Mesendoderm (in vitro differentiated cells): ENCODE measurements around the gene SERPINA12.
"Not testable (repeated sequence)": the region's sequence is repeated elsewhere in the genome, so short reads cannot be mapped to it uniquely, and the experiment has no call there.

Experiments used
- DNase-seq: peaks from one replicate; pipeline ENCODE4 v3.0.0; 2013
- H2AK5ac ChIP-seq: 2 replicates; pipeline ENCODE4 v1.6.1; 2013; ENCODE audit warnings: low read length, inconsistent platforms
- H2BK120ac ChIP-seq: 2 replicates; pipeline ENCODE4 v1.6.1; 2013; ENCODE audit warnings: low read depth, mild to moderate bottlenecking, low read length, moderate library complexity, mixed read lengths
- H2BK15ac ChIP-seq: replicated peaks from 2 replicates; pipeline ENCODE4 v1.6.1; 2013; ENCODE audit warnings: low read depth, mild to moderate bottlenecking, moderate library complexity
- H2BK5ac ChIP-seq: 2 replicates; pipeline ENCODE4 v1.6.1; 2013; ENCODE audit warnings: low read length, inconsistent platforms
- H3K18ac ChIP-seq: 2 replicates; pipeline ENCODE4 v1.6.1; 2013; ENCODE audit warnings: mild to moderate bottlenecking, low read length, mixed read lengths
- H3K23ac ChIP-seq: one replicate; pipeline ENCODE4 v1.6.1; 2013; ENCODE audit warnings: low read length
- H3K27ac ChIP-seq: 2 replicates; pipeline ENCODE4 v1.5.1; 2013; ENCODE audit warnings: low read depth, mild to moderate bottlenecking, inconsistent platforms, low read length, moderate library complexity
- H3K27me3 ChIP-seq: 2 replicates; pipeline ENCODE4 v1.6.1; 2013; ENCODE audit warnings: low read length, control low read depth, mild to moderate bottlenecking, inconsistent platforms; ENCODE audit not compliant: insufficient read depth, poor library complexity
- H3K36me3 ChIP-seq: 2 replicates; pipeline ENCODE4 v1.6.1; 2013; ENCODE audit warnings: low read length, inconsistent platforms; ENCODE audit not compliant: control insufficient read depth, insufficient read depth
- H3K4ac ChIP-seq: one replicate; pipeline ENCODE4 v1.6.1; 2013; ENCODE audit warnings: low read depth, mild to moderate bottlenecking, low read length, moderate library complexity
- H3K4me1 ChIP-seq: 2 replicates; pipeline ENCODE4 v1.6.1; 2013; ENCODE audit warnings: low read depth, low read length, inconsistent platforms; ENCODE audit not compliant: control insufficient read depth
- H3K4me2 ChIP-seq: 2 replicates; pipeline ENCODE4 v1.6.1; 2013; ENCODE audit warnings: low read length
- H3K4me3 ChIP-seq: 2 replicates; pipeline ENCODE4 v1.5.1; 2013; ENCODE audit warnings: mild to moderate bottlenecking, low read length
- H3K56ac ChIP-seq: one replicate; pipeline ENCODE4 v1.6.1; 2013; ENCODE audit warnings: low read length
- H3K79me1 ChIP-seq: 2 replicates; pipeline ENCODE4 v1.6.1; 2013; ENCODE audit warnings: low read length, inconsistent platforms
- H3K79me2 ChIP-seq: 2 replicates; pipeline ENCODE4 v1.6.1; 2013; ENCODE audit warnings: mild to moderate bottlenecking, low read length; ENCODE audit not compliant: control insufficient read depth, insufficient read depth
- H3K9ac ChIP-seq: 2 replicates; pipeline ENCODE4 v1.6.1; 2013; ENCODE audit warnings: low read length, inconsistent platforms
- H4K5ac ChIP-seq: one replicate; pipeline ENCODE4 v1.6.1; 2013; ENCODE audit warnings: low read length
- H4K8ac ChIP-seq: one replicate; pipeline ENCODE4 v1.6.1; 2013; ENCODE audit warnings: low read depth, mild to moderate bottlenecking, control low read depth, low read length, moderate library complexity
- WGBS: extraction: QIAGEN DNeasy Blood & Tissue Kit; methylation state at CpG from one replicate; pipeline ENCODE4 v1.1.7; 2013; ENCODE audit warnings: low lambda C conversion rate, missing lambda C conversion rate; ENCODE audit not compliant: insufficient coverage; ENCODE audit errors: extremely low coverage; 5-methylcytosine and 5-hydroxymethylcytosine counted together

SERPINA12 gene

GRCh38 chr14:94484481-94484880 lies 24.8 kb downstream of the SERPINA12 start:
- Histone ChIP-seq H3K79me2 (no peaks in the 10 kb centered on the region), H3K27ac (no peak overlapping the region), H2BK5ac (no peak overlapping the region), H4K8ac (no peak overlapping the region), H3K27me3 (no peaks in the 10 kb centered on the region), H4K5ac (no peak overlapping the region), H3K36me3 (no peaks in the 10 kb centered on the region), H3K4me2 (no peak overlapping the region), H3K79me1 (no peaks in the 10 kb centered on the region), H3K23ac (no peak overlapping the region), H2AK5ac (no peak overlapping the region), H3K4me3 (no peak overlapping the region), H2BK120ac (no peak overlapping the region), H3K18ac (no peak overlapping the region), H3K4ac (no peak overlapping the region), H3K9ac (no peak overlapping the region), H3K56ac (no peak overlapping the region), H3K4me1 (peaks cover 2% of the 10 kb centered on the region), H2BK15ac (no peak overlapping the region)
- no CpG with 5 or more reads among the region's 5 CpGs for WGBS
- no peak for DNase-seq

- Histone ChIP-seq H2BK15ac (no peak overlapping the region), H4K5ac (no peak overlapping the region), H3K27me3 (no peaks in the 10 kb centered on the region), H3K79me1 (no peaks in the 10 kb centered on the region), H3K27ac (no peak overlapping the region), H2AK5ac (no peak overlapping the region), H2BK120ac (no peak overlapping the region), H3K4me3 (no peak overlapping the region), H4K8ac (no peak overlapping the region), H3K18ac (no peak overlapping the region), H3K4me1 (peaks cover 2% of the 10 kb centered on the region), H3K23ac (no peak overlapping the region), H3K4ac (no peak overlapping the region), H2BK5ac (no peak overlapping the region), H3K9ac (no peak overlapping the region), H3K56ac (no peak overlapping the region), H3K79me2 (no peaks in the 10 kb centered on the region), H3K36me3 (no peaks in the 10 kb centered on the region), H3K4me2 (no peak overlapping the region)
- no peak for DNase-seq
- no CpG with 5 or more reads among the region's 7 CpGs for WGBS
These were observed 25.5 kb downstream of the SERPINA12 start for GRCh38 chr14:94483729-94484275.

GRCh38 chr14:94483071-94483451 lies 26.2 kb downstream of the SERPINA12 start:
- no peak for DNase-seq
- Histone ChIP-seq H3K27me3 (no peaks in the 10 kb centered on the region), H3K27ac (no peak overlapping the region)

GRCh38 chr14:94482132-94483070 lies 26.9 kb downstream of the SERPINA12 start:
- not testable (repeated sequence) for H3K79me1 ChIP-seq, H3K27ac ChIP-seq, H3K56ac ChIP-seq, H3K23ac ChIP-seq, H2BK5ac ChIP-seq, H3K4me2 ChIP-seq, H3K27me3 ChIP-seq, H3K36me3 ChIP-seq, H3K4me3 ChIP-seq, H2AK5ac ChIP-seq, DNase-seq, H2BK120ac ChIP-seq, H2BK15ac ChIP-seq, H3K79me2 ChIP-seq, H3K4me1 ChIP-seq, H3K4ac ChIP-seq, H4K5ac ChIP-seq, H4K8ac ChIP-seq, H3K9ac ChIP-seq, H3K18ac ChIP-seq
- WGBS: no CpG with 5 or more reads among the region's 10 CpGs

More at GRCh38 chr14:94483071-94483451, 26.2 kb downstream of the SERPINA12 start:
- Histone ChIP-seq H3K9ac (no peak overlapping the region), H3K4me1 (peaks cover 2% of the 10 kb centered on the region), H3K79me2 (no peaks in the 10 kb centered on the region), H3K79me1 (no peaks in the 10 kb centered on the region), H2AK5ac (no peak overlapping the region), H3K23ac (no peak overlapping the region), H2BK15ac (no peak overlapping the region), H2BK5ac (no peak overlapping the region), H4K5ac (no peak overlapping the region), H3K56ac (no peak overlapping the region), H3K4ac (no peak overlapping the region), H3K18ac (no peak overlapping the region), H4K8ac (no peak overlapping the region), H3K4me3 (no peak overlapping the region), H3K36me3 (no peaks in the 10 kb centered on the region), H3K4me2 (no peak overlapping the region), H2BK120ac (no peak overlapping the region)
- no CpG with 5 or more reads among the region's 10 CpGs for WGBS

GRCh38 chr14:94481468-94482131 lies 27.7 kb downstream of the SERPINA12 start:
- no CpG with 5 or more reads among the region's 5 CpGs for WGBS
- Histone ChIP-seq H3K4ac (no peak overlapping the region), H2BK120ac (no peak overlapping the region), H2AK5ac (no peak overlapping the region), H3K4me1 (peaks cover 2% of the 10 kb centered on the region), H2BK5ac (no peak overlapping the region), H3K79me1 (no peaks in the 10 kb centered on the region), H3K27me3 (no peaks in the 10 kb centered on the region), H2BK15ac (no peak overlapping the region), H3K56ac (no peak overlapping the region), H4K5ac (no peak overlapping the region), H3K18ac (no peak overlapping the region), H3K23ac (no peak overlapping the region), H3K4me2 (no peak overlapping the region), H3K79me2 (no peaks in the 10 kb centered on the region), H3K9ac (no peak overlapping the region), H4K8ac (no peak overlapping the region), H3K36me3 (no peaks in the 10 kb centered on the region), H3K27ac (no peak overlapping the region), H3K4me3 (no peak overlapping the region)
- no peak for DNase-seq
